ENCODE data around the gene PLAAT3. TPM values are rescaled to one million over a fixed set of nuclear protein-coding genes. Genes with fewer than 3 reads are reported as not detected.
"Not testable (repeated sequence)": the region's sequence is repeated elsewhere in the genome, so short reads cannot be mapped to it uniquely, and the experiment has no call there.

PLAAT3 gene
- total RNA-seq, 1 donor from 2014 or later, result 2.1 TPM

DNA sequence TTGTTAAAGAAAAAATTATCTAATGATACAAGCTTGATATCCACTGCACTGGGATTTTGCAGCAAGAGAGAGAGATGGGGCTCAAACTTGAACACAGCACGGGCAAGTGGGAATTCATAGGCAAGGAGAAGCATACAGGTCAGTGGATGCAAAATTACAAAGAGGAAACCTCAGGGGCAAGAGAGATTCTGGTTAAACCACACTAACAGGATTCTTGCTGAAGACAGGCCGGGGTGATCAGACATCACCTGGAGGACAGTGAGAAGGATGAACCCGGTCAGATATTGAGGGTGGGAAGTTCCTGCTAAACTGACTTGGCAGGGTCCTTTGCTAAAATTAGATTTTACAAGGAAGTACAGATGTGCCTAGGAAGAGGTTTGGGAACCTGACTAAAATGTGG is 80.2 kb downstream of the PLAAT3 start:
- H3K27me3 ChIP-seq (ENCODE audit: control insufficient read depth, insufficient read depth, low read length), result no peaks in the 10 kb centered on the region
- DNase-seq (ENCODE audit: low read depth), result no peak
- no peak for FAIRE-seq
- no peak overlapping the region for H3K4me3 ChIP-seq (ENCODE audit: low read depth, low read length)
- no peaks in the 10 kb centered on the region for H3K36me3 ChIP-seq (ENCODE audit: control insufficient read depth, insufficient read depth, low read length)
- TF ChIP-seq, protein P1, sequence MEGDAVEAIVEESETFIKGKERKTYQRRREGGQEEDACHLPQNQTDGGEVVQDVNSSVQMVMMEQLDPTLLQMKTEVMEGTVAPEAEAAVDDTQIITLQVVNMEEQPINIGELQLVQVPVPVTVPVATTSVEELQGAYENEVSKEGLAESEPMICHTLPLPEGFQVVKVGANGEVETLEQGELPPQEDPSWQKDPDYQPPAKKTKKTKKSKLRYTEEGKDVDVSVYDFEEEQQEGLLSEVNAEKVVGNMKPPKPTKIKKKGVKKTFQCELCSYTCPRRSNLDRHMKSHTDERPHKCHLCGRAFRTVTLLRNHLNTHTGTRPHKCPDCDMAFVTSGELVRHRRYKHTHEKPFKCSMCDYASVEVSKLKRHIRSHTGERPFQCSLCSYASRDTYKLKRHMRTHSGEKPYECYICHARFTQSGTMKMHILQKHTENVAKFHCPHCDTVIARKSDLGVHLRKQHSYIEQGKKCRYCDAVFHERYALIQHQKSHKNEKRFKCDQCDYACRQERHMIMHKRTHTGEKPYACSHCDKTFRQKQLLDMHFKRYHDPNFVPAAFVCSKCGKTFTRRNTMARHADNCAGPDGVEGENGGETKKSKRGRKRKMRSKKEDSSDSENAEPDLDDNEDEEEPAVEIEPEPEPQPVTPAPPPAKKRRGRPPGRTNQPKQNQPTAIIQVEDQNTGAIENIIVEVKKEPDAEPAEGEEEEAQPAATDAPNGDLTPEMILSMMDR (IDR thresholded peaks at IDR 0.05; ENCODE audit: insufficient read depth, low read length, severe bottlenecking), result no peak

DNA sequence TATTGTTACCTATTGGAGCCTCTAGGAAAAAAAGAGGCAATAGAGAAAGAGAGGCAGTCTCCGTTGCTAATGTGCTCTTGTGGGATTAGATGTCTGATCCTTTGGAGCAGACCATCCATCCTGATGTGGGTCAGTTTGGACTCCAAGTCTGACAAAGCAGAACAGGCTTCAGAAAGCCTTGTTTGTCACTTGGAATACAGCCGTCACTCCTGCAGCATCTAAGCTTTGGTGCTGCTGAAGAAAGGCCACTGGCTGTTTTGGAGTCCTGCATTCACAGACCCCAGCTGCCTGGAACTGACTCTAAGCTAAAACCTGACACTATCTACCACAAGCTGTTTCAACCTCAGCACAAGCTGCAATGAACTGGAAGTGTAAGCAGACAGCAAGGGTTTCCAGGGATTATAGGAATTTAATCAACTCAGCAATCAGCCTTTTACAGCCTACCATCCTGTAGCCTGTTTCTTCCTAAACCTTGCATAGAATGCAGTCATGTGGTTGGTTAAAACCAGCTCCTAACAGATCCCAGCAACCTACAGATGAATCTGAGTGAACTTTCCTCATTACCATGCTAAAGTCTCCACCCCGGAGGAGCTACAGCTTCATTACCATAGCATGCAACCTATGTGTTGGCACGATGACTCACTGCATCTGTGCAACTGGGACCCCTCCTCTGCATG is 81.3 kb downstream of the PLAAT3 start:
- FAIRE-seq (peak; percentile 18), DNase-seq (ENCODE audit: low read depth) (no peak)
- TF ChIP-seq, protein P1 (IDR thresholded peaks at IDR 0.05; ENCODE audit: insufficient read depth, low read length, severe bottlenecking), result no peak
- H3K36me3 ChIP-seq (ENCODE audit: control insufficient read depth, insufficient read depth, low read length), result no peaks in the 10 kb centered on the region
- no peak overlapping the region for H3K4me3 ChIP-seq (ENCODE audit: low read depth, low read length)
- no peaks in the 10 kb centered on the region for H3K27me3 ChIP-seq (ENCODE audit: control insufficient read depth, insufficient read depth, low read length)

DNA sequence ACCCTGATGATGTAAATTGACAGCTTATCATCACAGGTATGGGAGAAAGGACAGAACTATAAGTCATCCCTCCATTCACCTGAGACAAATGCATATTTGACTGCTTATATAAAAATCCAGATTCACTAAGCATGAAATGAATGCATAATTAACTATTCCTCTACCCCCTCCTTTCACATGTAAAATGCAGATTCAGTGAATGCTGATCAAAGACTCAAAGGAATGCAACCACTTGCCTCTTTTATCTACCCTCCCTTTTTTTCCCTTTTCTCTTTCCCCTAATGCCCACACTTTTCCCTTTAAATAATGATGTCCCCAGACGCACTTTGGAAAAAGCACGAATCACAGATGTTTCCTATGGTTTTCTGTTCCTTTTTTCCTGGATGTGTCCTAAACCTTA is 82.1 kb downstream of the PLAAT3 start:
- no peaks in the 10 kb centered on the region for H3K36me3 ChIP-seq (ENCODE audit: control insufficient read depth, insufficient read depth, low read length)
- TF ChIP-seq, protein P1 (IDR thresholded peaks at IDR 0.05; ENCODE audit: insufficient read depth, low read length, severe bottlenecking), result no peak
- DNase-seq (ENCODE audit: low read depth) (no peak), FAIRE-seq (no peak)
- H3K27me3 ChIP-seq (ENCODE audit: control insufficient read depth, insufficient read depth, low read length), result no peaks in the 10 kb centered on the region
- H3K4me3 ChIP-seq (ENCODE audit: low read depth, low read length), result no peak overlapping the region

DNA sequence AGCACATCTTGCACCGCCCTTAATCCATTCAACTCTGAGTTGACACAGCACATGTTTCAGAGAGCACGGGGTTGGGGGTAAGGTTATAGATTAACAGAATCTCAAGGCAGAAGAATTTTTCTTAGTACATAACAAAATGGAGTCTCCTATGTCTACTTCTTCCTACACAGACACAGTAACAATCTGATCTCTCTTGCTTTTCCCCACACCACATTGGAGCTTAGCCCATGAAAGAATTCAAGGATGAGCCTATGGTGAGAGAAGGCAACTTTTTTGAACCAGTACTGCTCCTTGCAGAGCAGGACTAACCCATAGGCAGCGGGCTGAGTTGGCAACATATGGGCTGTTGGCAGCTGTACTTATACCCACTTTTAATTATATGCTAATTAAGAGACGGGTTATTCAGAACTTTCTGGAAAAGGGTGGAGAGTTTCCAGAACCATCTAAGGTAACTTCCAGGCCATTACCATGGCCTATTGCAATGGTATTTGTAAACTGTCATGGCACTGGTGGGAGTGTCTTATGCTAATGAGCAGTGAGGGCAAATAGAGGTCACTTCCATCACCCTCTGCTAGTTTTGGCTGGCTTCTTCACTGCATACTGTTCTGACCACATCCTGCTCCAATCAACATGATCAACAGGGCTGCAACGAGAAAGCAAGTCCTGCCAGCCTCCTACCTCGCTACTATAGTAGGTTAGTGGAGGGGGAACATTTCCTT is 83.0 kb downstream of the PLAAT3 start:
- DNase-seq (ENCODE audit: low read depth), result peak; percentile 81
- H3K36me3 ChIP-seq (ENCODE audit: control insufficient read depth, insufficient read depth, low read length); FAIRE-seq; H3K4me3 ChIP-seq (ENCODE audit: low read depth, low read length); H3K27me3 ChIP-seq (ENCODE audit: control insufficient read depth, insufficient read depth, low read length): not testable (repeated sequence)

DNA sequence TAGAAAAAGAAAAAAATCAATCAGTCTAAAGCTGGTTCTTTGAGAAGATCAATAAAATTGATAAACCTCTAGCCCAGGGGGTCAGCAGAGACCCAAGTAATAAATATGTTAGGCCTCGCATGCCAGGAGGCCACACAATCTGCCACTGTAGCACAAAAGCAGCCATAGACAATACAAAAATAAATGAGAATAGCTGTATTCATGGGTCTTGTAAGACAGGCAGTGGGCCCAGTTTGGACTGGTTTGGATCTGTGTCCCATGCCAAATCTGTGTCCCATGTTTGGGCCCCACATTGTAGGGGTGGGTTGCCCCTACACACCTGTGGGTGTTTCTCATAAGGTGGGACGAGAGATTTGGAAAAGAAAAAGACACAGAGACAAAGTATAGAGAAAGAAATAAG is 84.2 kb downstream of the PLAAT3 start:
- Histone ChIP-seq H3K27me3 (ENCODE audit: control insufficient read depth, insufficient read depth, low read length) (no peaks in the 10 kb centered on the region), H3K36me3 (ENCODE audit: control insufficient read depth, insufficient read depth, low read length) (no peaks in the 10 kb centered on the region), H3K4me3 (ENCODE audit: low read depth, low read length) (no peak overlapping the region)
- DNase-seq (ENCODE audit: low read depth), result no peak
- no peak for FAIRE-seq
- TF ChIP-seq, protein P1 (IDR thresholded peaks at IDR 0.05; ENCODE audit: insufficient read depth, low read length, severe bottlenecking), result no peak

DNA sequence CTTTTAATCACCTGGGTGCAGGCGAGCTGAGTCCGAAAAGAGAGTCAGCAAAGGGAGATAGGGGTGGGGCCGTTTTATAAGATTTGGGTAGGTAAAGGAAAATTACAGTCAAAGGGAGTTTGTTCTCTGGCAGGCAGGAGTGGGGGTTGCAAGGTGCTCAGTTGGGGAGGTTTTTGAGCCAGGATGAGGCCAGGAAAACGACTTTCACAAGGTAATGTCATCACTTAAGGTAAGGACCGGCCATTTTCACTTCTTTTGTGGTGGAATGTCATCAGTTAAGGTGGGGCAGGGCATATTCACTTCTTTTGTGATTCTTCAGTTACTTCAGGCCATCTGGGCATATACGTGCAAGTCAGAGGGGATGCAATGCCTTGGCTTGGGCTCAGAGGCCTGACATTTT is 84.9 kb downstream of the PLAAT3 start:
- not testable (repeated sequence) for FAIRE-seq; H3K4me3 ChIP-seq (ENCODE audit: low read depth, low read length); H3K36me3 ChIP-seq (ENCODE audit: control insufficient read depth, insufficient read depth, low read length); H3K27me3 ChIP-seq (ENCODE audit: control insufficient read depth, insufficient read depth, low read length); DNase-seq (ENCODE audit: low read depth)

DNA sequence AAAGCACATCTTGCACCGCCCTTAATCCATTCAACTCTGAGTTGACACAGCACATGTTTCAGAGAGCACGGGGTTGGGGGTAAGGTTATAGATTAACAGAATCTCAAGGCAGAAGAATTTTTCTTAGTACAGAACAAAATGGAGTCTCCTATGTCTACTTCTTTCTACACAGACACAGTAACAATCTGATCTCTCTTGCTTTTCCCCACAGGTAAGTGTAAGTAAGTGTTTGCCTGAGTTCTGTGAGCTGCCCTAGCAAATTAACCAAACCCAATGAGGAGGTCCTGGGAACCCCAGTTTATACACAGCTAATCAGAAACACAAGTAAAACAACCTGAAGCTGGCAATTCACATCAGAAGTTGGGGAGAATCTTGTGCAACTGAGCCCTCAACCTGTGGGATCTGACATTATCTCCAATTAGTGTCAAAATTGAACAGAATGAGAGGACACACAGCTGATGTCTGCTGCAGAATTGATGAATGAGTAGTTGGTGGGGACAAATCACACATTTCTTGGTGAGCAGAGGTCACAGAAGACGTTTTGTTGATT is 85.4 kb downstream of the PLAAT3 start:
- not testable (repeated sequence) for H3K36me3 ChIP-seq (ENCODE audit: control insufficient read depth, insufficient read depth, low read length); FAIRE-seq; H3K27me3 ChIP-seq (ENCODE audit: control insufficient read depth, insufficient read depth, low read length); H3K4me3 ChIP-seq (ENCODE audit: low read depth, low read length); DNase-seq (ENCODE audit: low read depth)

DNA sequence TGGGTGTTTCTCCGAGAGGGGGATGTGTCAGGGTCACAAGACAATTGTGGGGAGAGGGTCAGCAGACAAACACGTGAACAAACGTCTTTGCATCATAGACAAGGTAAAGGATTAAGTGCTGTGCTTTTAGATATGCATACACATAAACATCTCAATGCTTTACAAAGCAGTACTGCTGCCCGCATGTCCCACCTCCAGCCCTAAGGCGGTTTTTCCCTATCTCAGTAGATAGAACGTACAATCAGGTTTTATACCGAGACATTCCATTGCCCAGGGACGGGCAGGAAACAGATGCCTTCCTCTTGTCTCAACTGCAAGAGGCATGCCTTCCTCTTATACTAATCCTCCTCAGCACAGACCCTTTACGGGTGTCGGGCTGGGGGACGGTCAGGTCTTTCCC is 86.1 kb downstream of the PLAAT3 start:
- not testable (repeated sequence) for DNase-seq (ENCODE audit: low read depth); H3K36me3 ChIP-seq (ENCODE audit: control insufficient read depth, insufficient read depth, low read length); FAIRE-seq; H3K4me3 ChIP-seq (ENCODE audit: low read depth, low read length); H3K27me3 ChIP-seq (ENCODE audit: control insufficient read depth, insufficient read depth, low read length)
